LNCAP (cell line): ENCODE results near the gene PHC3.

Experiments
- CTCF ChIP-seq: fragments of 450-650 bp; IDR thresholded peaks from 2 replicates; pipeline ENCODE4 v1.5.1; 2017; ENCODE audit warnings: mild to moderate bottlenecking

Gene PHC3

GRCh38 chr3:170090601-170090981 lies 90.9 kb downstream of the PHC3 start:
- no peak for TF ChIP-seq CTCF

- no peak for TF ChIP-seq CTCF
Observed at GRCh38 chr3:170089862-170090600, 91.5 kb downstream of the PHC3 start.

DNA sequence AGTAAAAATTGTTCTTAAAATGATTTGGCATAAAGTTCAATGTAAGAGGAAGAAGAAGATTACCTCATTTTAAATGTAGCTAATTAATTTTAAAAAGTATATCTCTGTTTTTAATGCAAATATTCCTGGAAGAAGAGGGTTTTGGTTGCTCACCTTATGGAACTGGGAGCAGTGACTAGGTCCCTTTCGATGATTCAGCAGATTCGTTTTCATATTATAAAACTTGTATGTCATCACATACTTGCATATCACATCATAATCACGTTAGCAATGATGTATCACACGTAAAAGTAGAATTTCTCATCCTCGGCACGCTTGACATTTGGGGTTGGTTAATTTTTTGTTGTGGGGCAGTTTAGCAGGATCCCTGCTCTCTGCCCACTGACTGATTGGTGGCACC lies 96.1 kb downstream of the PHC3 start:
- TF ChIP-seq CTCF = no peak

DNA sequence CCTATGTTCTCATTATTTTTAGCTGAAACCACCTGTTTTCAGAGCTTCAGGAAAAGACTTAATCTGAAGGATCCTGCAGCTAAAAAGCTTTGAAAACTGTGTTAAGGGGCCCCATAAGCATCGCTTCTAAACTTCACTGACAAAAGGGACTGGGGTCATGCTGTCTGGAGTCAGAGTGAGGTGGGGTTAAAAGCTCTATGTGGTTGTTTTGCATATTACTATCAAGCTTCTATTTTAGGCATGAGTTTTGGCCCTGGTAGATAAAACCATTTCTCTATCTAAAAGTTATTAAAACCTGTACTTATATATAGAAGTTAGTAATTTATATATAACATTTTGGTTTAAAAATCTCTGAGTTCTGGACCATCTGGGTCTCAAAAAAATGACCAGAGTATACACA lies 98.2 kb downstream of the PHC3 start:
- TF ChIP-seq CTCF = no peak

DNA sequence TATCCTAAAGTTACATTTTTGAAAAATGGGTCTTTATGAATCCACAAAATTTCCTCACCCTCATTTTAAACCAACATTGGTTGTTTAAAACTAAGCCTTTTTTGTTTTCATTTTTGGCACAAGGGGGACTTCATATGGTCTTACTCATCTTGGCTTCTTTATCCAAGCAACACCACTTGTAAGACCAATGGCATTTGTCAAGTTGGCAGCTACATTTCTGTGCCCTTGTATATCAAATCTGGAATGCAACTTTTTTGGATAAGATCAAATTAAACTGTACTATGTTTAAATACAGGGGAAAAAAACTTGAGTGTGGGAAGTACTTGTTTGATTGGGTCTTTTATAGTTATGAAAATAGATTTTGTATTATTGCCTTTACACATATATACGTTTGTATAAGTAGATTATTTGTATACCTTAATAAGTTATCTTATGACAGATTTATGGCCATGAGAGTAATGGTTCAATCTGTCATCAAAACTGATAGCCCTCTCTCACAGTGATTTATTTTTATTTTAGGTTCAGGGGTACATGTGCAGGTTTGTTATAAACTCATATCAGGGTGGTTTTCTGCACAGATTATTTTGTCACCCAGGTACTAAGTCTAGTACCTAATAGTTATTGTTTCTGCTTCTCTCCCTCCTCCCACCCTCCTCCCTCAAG lies 100.3 kb downstream of the PHC3 start:
- TF ChIP-seq CTCF = no peak

- TF ChIP-seq CTCF = no peak
Observed at GRCh38 chr3:170080605-170081004, 100.9 kb downstream of the PHC3 start.

- no peak for TF ChIP-seq CTCF
Observed at GRCh38 chr3:170079536-170080165, 101.9 kb downstream of the PHC3 start.
